Fibroblast of pulmonary artery (primary cell): Measurements from ENCODE around the gene TRMT44.

Experiments used
- DNase-seq: peaks from one replicate; pipeline ENCODE4 v3.0.0-alpha.2; 2010; ENCODE audit warnings: low read depth
- H3K4me3 ChIP-seq: replicated peaks from 2 replicates; pipeline ENCODE4 v1.5.1; 2011; ENCODE audit warnings: low read depth, mild to moderate bottlenecking, control low read depth, low read length, moderate library complexity
- CTCF ChIP-seq: IDR thresholded peaks from 2 replicates; pipeline ENCODE4 v1.5.1; 2011; ENCODE audit warnings: mild to moderate bottlenecking, control low read depth, low read length, inconsistent platforms; ENCODE audit errors: missing control alignments

Gene TRMT44

GRCh38 chr4:8394806-8395205 is 45.8 kb upstream of the TRMT44 start:
- DNase-seq: no peak
- no peak for TF ChIP-seq CTCF
- H3K4me3 ChIP-seq: no peak overlapping the region

- no peak overlapping the region for H3K4me3 ChIP-seq
- no peak for TF ChIP-seq CTCF
- no peak for DNase-seq
These were observed 44.9 kb upstream of the TRMT44 start for GRCh38 chr4:8395504-8396296.

GRCh38 chr4:8396762-8397406 is 43.7 kb upstream of the TRMT44 start:
- TF ChIP-seq CTCF: no peak

GRCh38 chr4:8398347-8398746 is 42.2 kb upstream of the TRMT44 start:
- no peak overlapping the region for H3K4me3 ChIP-seq
- no peak for DNase-seq
- no peak for TF ChIP-seq CTCF

More at GRCh38 chr4:8396762-8397406, 43.7 kb upstream of the TRMT44 start:
- DNase-seq: no peak
- H3K4me3 ChIP-seq: no peak overlapping the region

- no peak for DNase-seq
- H3K4me3 ChIP-seq: no peak overlapping the region
- no peak for TF ChIP-seq CTCF
These were observed 41.3 kb upstream of the TRMT44 start for GRCh38 chr4:8399298-8399697.

GRCh38 chr4:8400632-8401325 is 39.8 kb upstream of the TRMT44 start:
- no peak for TF ChIP-seq CTCF
- H3K4me3 ChIP-seq: no peak overlapping the region
- DNase-seq: no peak
